GM19467 (cell line): Measurements from ENCODE around the gene B3GNT8.
"Not testable (repeated sequence)": the region's sequence is repeated elsewhere in the genome, so short reads cannot be mapped to it uniquely, and the experiment has no call there.

Experiments
- ATAC-seq: cut with Tn5 transposase; IDR thresholded peaks from one replicate; pipeline ENCODE4 v1.9.1; 2021; ENCODE audit warnings: mild to moderate bottlenecking, moderate library complexity; ENCODE audit not compliant: unreplicated experiment

Gene B3GNT8, protein sequence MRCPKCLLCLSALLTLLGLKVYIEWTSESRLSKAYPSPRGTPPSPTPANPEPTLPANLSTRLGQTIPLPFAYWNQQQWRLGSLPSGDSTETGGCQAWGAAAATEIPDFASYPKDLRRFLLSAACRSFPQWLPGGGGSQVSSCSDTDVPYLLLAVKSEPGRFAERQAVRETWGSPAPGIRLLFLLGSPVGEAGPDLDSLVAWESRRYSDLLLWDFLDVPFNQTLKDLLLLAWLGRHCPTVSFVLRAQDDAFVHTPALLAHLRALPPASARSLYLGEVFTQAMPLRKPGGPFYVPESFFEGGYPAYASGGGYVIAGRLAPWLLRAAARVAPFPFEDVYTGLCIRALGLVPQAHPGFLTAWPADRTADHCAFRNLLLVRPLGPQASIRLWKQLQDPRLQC

DNA sequence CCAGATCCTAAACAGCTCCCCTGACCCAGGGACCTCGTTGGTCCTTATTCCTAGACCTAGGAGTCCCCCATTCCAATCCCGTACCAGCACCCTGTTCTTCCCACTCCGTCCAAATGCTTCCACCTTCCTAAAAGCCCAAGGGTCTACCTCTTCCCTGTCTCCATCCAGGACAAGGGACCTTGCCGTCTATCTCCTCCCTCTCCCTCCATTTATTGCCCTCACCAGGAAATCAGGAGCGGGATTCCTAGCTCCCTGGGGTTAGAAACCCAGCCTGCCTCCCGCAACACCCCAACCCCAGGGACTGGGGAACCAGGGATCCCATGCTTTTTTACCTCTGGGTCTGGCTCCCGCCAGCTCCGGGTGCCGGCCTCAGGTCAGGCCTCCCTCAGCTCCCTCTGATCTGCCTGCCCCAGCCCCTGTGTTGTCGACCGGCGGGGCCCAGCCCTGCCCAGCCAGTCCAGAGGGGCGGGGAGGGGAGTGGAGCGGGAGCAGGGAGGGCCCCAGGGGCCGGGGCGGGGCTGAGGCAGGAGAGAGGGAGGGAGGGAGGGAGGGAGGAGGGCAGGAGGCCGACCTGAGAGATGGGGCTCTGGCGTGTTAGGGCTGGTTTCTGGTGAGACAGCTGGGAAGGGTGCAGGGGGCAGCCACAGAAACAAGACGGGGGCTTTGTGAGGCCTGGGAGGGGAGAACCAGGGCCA, at the start of gene B3GNT8:
B3GNT8 (minus strand) TSS at position 423 of the 695 bp plus-strand sequence. CDS start 596 bp downstream, outside the sequence.
- no peak for ATAC-seq

DNA sequence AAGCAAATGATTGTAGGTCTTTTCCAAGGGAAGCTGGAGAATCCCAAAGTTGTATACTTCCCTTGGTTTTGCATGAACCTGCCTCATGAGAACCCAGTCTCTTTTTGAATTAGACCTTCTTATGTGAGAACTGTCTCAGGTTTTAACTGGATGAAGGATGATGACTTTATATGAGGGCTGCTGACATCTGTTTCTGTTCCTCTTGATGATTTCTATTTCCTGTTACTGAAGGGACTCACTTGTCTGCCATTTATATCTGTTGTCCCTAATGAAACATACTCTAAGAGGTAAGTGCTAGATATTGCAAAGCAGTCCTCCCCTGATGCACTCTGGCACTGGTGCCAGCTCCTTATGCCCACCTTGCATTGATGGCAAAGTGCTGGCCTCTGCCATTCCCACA, 49.4 kb upstream of the B3GNT8 start:
- no peak for ATAC-seq

DNA sequence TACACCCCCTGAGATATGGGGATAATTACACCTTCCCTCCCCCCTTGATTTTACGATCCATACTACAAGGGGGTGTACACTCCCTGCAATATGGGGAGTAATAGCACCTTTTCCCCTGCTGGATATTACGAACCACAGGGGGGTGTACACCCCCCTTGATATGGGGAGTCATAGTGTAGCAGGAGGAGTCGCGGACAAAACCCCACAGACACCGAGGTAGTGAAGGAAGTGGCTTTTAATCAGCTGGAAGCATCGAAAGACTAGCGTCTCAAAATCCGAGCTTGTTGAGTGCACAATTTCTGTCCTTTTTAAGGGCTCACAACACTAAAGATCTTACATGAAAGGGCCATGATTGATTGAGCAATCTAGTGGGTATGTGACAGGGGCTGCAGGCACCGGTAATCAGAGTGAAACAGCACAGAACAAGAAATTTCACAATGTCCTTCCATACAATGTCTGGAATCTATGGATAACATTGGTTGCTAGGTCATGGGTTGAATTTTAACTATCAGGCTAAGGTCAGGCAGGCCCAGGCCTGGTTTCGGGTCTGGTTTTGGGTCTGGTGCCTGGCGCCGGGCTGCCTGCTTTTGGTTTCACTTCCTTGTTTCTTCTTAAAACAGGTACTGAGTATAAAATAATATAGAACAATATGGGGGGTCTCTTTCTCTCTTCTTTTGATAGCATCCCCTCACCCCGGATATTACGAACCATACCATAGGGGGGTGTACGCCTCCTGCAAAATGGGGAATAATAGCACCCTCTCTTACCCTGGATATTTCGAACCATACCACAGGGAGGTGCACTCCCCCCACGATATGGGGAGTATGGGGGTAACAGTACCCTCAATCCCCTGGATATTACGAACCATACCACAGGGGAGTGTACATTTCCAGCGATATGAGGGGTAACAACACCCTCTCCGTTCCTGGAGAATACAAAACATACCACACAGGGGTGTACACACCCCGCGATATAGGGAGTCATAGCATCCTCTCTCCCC, 36.4 kb upstream of the B3GNT8 start:
- ATAC-seq: not testable (repeated sequence)

DNA sequence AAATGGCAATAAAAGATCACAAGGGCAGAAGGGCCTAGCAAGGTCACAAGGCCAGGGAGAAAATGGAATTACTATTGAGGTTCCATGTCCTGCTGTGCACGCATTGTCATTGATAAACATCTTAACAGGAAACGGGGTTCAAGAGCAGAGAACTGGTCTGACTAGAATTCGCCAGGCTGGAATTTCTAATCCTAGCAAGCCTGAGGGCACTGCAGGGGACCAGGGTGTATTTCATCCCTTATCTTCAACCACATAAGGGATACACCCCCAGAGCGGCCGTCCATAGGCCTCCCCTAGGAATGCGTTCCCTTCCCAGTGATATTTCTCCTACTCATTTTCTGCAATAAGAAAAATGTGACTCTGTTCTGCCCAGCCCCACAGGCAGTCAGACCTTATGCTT, 35.3 kb upstream of the B3GNT8 start:
- no peak for ATAC-seq

DNA sequence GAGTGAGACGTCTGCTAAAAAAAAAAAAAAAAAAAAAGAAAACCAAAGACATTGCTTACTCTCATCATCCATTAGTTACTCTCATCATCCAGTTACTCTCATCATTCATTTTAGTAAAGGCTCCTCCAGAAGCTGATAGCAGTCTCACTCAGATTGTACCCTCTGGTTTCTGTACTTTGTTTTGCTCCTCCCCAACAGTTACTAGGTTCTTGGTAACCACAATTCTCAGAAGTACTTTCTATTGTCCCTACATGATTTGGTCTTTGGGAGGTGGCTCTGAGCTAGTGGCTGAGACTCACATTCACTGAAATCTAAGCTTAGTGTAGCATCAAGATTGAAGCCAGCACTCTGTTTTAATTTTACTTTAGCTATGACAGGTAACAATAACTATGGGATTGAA, 30.1 kb upstream of the B3GNT8 start:
- ATAC-seq: peak; percentile 68

DNA sequence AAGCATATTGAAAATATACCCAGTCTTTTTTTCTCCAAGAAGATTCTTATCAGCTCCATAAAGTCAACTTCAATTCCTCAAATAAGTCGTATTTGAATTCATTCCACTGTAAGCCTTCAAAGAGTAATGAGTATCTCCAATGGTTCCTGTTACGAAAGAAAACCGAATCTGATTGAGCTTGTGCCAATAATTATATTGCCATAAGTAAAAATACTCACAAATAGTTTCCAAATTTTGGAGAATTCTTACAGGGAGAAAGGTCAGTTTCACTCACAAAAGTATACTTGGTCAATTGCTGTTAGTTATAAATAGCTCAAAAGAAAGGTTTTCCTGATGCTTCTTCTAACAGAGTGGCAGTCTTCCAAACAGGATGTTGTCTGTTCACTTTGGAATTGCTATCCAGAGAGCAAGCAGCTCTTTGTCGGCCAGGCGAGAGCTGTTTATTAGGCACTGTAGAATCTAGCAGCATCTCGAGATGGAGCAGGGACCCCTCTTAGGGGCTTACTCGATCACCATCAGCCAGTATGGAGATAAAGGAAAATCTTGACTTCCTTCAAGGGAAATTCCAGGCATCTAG, 29.3 kb upstream of the B3GNT8 start:
- no peak for ATAC-seq

DNA sequence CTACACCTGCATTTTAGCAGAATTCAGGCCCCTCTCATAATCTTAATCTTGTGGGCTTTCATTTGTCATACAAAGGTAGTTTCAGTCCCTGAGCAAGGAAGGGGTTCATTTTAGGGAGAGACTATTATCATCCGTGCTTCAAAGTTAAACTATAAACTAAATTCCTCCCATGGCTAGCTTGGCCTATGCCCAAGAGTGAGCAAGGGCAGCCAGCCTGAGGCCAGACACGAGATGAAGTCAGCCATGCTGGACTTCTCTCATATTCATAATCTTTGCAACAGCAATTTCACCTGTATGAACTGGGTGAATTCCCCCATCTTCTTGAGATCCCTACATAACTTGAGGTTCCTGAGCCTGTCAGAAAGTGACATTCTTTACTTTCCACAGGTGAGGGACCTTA, 28.8 kb upstream of the B3GNT8 start:
- no peak for ATAC-seq

DNA sequence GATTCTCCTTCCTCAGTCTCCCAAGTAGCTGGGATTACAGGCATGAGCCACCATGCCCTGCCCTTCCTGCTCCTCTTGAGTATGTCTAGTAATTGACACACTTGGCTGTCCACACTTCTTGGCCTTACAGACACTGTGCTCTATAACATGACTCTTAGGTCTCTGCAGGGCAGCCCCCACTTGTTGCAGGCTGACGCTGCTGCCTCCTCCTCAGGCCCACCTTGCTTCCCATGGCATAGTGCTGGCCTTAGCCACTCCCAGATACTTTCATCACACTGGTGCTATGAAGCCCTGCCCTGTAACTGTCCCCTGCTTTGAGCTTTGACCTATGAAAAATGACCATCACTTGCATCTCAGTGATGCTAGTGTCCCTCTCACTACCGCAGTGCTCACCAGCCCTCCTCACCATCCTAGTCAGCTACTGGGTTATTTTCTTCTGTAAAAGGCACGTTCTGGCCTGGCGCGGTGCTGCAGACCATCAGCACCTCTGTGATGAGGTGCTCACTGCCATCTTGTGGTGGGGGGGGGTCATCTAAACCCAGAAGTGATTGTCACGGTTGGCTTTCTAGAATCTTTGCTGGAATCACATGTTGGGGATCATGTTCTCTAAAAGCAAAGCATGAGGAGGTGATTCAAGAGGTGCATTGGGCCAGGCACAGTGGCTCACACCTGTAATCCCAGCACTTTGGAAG, 25.6 kb upstream of the B3GNT8 start:
- ATAC-seq: no peak

DNA sequence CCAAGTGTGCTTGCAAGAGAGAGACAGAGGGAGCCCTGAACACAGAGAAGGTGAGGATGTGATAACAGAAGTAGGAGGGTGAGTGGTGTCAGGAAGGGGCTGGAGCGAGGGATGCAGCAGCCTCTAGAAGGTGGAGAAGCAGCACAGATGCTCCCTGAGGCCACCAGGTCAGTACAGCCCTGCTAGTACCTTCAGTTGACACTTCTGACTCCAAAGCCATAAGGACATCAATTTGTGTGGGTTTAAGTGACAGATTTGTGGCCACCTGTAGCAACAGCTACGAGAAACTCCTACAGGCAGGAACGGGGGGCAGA, 22.6 kb upstream of the B3GNT8 start:
- ATAC-seq: no peak

DNA sequence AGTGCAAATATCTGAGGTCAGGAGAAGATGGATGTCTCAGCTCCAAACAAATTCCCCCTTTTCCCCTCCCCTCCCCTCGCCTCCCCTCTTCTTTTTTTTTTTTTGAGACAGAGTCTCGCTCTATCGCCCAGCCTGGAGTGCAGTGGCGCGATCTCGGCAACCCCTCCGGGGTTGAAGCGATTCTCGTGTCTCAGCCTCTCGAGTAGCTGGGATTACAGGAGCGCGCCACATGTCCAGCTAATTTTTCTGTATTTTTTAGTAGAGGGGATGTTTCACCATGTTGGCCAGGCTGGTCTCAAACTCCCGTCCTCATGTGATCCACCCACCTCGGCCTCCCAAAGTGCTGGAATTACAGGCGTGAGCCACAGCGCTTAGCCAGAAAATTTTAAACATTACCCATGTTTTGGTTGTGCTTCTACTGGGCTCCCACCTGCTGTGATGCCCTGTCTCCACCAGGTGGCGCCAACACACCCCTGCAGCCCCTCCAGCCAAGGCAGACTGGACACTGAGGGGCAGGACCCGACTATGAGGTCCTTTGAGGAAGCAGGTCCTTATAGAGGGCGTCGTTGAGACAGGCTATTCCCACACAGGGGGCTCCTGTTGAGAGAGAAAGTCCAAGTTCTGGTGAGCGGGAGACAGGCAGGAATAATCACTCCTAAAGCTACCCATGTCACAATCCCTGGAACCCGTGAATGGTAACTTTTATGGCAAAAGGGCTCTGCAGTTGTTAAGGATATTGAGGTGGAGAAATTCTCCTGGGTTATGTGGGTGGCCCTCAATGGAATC, 22.1 kb upstream of the B3GNT8 start:
- ATAC-seq: no peak

DNA sequence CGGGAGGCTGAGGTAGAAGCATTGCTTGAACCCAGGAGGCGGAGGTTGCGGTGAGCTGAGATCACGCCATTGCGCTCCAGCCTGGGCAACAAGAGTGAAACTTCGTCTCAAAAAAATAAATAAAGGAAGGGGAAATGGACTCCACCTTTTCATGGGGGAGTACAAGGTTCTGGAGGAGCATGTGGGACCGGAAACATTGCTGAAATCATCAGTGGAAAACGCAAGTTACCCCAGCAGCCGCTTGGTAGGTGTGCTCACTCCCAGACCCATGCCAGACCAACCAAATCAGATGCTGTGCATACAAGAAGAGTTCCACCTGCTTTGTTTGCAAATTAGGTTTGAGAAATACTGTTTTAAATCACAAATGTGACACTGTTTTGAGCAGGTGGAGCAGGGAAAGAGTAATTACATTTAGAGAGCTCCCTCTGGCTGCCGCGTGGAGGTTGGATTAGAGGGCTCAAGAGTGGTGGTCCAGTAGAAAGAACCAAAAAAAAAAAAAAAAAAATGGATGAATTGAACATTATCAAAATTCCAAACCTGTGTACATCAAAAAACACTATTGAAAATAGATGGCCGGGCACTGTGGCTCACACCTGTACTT, 20.7 kb upstream of the B3GNT8 start:
- no peak for ATAC-seq

DNA sequence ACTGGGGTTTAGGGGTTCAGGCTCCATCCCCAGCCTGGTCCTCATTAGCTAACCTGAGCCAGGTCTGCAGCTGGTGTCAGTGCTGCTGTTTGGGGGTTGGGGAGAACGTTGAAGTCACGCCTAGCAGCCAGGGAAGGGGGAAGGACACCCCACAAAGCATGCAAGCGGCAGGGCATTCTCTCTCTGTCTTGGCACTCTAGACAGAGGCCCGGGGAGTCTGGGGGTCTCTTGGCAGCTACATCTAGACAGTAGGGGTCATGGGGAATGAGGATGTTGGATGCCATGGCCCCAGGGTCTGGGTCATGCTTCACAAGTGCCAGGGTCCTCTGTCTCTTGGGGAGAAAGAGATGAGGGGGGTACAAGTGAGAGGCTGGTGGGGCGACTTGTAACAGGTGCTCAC, 18.4 kb upstream of the B3GNT8 start:
- ATAC-seq: no peak

DNA sequence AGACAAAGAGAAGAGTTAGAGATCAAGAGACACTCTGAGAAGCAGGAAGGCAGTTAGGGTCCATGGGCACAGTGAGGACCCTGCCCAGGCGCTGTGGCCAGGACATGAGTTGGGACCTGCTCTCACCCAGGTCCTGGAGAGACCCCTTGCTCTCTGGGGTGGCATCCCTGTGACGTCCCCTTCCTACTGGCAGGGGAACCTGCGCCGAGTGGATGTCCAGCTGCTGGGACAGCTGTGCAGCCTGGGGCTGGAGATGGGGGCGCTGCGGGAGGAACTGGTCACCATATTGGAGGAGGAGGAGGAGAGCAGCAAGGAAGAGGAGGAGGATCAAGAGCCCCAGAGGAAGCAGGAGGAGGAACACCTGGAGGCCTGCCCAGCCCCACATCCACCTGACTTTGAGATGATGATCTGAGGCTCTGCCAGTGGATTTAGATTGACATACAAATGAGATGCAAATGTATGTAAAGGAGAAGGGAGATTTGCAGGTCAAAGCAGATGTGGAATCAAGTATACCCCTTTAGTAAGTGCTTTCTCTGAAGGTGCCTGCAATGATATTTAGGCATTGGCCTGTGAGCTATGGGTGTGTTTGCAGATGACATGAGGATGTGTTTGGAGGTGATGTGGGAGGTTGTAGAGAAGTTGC, 16.8 kb upstream of the B3GNT8 start:
- ATAC-seq: no peak

DNA sequence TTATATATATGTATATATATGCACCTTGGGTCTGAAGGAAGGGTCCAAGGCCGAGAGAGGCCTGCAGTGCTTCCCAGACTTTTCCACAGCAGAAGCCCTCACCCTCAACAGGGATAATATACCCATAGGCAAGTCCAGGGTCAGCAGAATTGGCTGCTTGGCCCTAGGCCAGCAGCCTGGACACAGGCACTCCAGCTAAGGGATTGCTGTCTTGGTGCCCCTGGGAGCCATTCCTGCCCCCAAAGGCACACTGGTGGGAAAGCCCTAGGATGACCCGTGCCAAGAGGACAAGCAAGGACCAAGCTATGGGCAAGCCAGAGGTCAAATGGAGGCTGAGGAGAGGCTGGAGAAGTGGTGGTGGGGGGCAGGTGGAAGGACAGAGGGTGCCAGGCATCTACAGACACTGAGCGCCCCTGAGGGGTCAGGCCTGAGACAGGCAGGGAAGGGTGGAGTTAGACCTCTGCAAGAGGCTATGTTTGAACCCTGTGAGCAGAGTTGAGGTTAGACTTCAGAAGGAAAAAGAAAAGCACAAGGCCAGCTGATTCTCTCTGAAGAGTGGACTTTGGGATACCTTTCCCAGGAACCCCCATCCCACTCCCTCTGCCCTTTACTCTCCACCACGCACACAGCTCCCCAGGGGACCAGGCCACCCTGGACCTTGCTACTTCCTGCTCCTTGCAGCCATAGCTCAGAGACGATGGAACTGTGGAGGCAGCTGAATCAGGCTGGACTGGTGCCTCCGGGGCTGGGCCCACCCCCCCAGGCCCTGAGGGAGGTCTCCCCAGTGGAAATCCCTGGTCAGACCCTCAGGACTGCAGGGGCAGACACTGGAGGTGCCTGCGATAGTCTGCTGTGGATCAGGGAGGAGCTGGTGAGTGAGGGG, 15.5 kb upstream of the B3GNT8 start, which contains the start of gene ERICH4:
ERICH4 (plus strand) TSS at position 684 of the 883 bp plus-strand sequence; CDS start at position 698, 14 bp downstream.
- no peak for ATAC-seq

DNA sequence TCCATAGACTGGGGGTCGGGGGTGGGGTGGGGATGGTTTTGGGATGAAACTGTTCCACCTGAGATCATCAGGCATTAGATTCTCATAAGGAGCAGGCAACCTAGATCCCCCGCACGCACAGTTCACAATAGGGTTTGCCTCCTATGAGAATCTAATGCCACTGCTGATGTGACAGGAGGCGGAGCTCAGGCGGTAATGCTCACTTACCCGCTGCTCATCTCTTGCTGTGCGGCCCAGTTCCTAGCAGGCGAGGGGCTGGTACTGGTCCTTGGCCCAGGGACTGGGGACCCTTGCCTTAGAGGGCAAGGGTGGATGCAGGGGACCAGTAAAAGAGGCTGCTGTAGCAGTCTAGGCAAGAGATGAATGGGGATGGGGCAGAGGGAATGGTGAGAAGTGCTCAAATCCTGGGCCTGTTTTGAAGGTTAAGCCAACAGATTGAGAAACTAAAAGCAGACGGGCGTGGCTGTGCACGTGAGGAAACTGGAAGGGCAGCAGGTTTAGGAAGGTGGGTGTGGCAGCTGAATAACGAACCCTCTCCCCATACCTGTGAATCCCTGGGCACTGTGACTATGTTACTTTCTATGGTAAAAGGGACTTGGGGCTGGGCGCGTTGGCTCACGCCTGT, 14.3 kb upstream of the B3GNT8 start:
- ATAC-seq: no peak

DNA sequence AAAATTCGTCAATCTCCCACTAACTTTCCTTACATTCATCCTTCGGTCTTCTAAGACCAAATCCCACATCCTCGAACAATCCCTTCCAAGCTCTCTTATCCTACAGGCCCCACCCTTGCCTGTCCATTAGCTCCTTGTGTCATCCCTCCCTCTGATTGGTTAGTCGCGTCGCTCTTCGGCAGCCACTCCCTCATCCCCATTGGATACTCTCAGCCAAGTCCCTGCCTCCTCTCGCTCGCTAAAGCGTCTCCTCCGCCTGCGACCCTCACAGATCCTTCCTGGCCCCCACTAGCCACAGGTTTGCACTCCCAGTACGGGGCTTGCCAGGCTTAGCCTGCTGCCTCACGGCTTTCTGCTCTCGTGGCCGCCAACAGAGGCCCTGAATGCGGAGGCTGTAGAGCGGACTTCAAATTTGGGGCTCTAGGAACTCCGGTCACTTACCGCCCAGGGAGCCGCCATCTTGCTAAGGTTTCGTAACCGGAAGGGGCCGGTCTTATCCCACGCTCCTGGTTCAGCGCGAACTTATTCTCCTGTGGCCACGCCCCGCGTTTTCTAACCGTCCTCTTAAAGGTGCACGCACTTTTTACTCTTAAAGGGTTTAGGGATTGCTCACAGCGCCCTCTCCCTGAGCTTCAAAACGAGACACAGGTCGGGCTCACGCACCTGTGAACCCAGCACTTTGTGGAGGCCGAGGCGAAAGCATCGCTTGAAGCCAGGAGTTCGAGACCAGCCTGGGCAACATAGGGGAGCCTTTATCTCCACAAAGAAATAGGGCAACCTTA, 12.5 kb upstream of the B3GNT8 start, which contains the start of gene DMAC2:
DMAC2 (minus strand) TSS at position 472 of the 782 bp plus-strand sequence; CDS start at position 459, 13 bp downstream.
- peak; percentile 79 for ATAC-seq
